GM12865 (cell line): ENCODE data around the gene ALDH1L2.

Experiments used
- DNase-seq: peaks from one replicate; pipeline ENCODE4 v3.0.0; 2010; ENCODE audit warnings: low read depth
- H3K4me3 ChIP-seq: 2 replicates; pipeline ENCODE4 v1.5.1; 2011; ENCODE audit warnings: mild to moderate bottlenecking, low read depth, low read length, control low read depth
- TF ChIP-seq, protein P1 (sequence below): IDR thresholded peaks from 2 replicates; pipeline ENCODE4 v1.5.1; 2011; ENCODE audit warnings: low read length, control low read depth, low read depth, inconsistent platforms; ENCODE audit not compliant: insufficient read depth; ENCODE audit errors: missing control alignments

Gene ALDH1L2

DNA sequence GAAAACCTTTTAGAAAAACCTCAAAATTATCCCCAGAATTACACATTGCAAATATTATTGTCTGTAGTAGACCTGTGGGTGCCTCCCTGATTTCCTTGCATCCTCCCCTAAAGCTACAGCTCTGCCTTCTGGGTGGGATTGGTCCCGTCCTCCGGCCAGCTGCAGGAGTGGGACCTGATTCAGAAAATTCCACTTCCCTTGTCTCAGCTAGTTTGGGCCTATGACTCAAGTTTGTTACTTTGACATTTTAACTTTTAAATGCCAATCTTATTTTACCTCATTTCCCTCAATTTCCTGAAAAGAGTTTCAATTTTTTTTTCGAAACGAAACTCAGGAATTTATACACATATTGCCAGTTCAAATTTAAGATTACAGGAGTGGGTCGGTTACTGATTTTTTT, 113.0 kb downstream of the ALDH1L2 start:
- TF ChIP-seq, protein P1, sequence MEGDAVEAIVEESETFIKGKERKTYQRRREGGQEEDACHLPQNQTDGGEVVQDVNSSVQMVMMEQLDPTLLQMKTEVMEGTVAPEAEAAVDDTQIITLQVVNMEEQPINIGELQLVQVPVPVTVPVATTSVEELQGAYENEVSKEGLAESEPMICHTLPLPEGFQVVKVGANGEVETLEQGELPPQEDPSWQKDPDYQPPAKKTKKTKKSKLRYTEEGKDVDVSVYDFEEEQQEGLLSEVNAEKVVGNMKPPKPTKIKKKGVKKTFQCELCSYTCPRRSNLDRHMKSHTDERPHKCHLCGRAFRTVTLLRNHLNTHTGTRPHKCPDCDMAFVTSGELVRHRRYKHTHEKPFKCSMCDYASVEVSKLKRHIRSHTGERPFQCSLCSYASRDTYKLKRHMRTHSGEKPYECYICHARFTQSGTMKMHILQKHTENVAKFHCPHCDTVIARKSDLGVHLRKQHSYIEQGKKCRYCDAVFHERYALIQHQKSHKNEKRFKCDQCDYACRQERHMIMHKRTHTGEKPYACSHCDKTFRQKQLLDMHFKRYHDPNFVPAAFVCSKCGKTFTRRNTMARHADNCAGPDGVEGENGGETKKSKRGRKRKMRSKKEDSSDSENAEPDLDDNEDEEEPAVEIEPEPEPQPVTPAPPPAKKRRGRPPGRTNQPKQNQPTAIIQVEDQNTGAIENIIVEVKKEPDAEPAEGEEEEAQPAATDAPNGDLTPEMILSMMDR, result no peak
- H3K4me3 ChIP-seq, result no peak overlapping the region
- no peak for DNase-seq
